VCaP (cell line): ENCODE data around the gene CFAP65.
A peak's percentile ranks its signal among the peaks of the same experiment; 100 is the strongest.

Source experiments
- H3K27ac ChIP-seq: fragments of 450-650 bp; 2 replicates; pipeline ENCODE4 v1.5.1; 2017
- CTCF ChIP-seq: fragments of 450-650 bp; conservative IDR thresholded peaks from 2 replicates; pipeline ENCODE4 v1.5.1; 2017; ENCODE audit warnings: mild to moderate bottlenecking, moderate library complexity

The CFAP65 gene

DNA sequence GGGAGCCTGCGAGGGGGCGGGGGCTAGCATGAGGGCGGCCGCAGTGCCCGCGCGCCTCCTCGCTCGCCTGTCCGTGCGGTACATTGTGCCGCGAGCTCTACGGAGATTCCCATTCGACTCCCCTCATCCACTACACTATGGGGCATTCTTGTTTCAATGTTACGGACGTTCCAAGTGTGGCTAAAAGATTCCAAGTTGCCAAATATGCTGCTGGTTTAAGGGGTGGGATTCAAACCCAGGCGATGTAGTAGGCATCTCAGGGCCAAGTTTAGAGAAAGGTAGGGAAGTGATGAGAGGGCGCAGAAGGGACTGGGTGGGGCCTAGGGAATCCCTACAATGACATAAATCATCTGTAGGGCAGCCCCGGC is 38.1 kb downstream of the CFAP65 start:
- peak overlapping the region; percentile 97 for H3K27ac ChIP-seq
- TF ChIP-seq CTCF, result peak; percentile 24

DNA sequence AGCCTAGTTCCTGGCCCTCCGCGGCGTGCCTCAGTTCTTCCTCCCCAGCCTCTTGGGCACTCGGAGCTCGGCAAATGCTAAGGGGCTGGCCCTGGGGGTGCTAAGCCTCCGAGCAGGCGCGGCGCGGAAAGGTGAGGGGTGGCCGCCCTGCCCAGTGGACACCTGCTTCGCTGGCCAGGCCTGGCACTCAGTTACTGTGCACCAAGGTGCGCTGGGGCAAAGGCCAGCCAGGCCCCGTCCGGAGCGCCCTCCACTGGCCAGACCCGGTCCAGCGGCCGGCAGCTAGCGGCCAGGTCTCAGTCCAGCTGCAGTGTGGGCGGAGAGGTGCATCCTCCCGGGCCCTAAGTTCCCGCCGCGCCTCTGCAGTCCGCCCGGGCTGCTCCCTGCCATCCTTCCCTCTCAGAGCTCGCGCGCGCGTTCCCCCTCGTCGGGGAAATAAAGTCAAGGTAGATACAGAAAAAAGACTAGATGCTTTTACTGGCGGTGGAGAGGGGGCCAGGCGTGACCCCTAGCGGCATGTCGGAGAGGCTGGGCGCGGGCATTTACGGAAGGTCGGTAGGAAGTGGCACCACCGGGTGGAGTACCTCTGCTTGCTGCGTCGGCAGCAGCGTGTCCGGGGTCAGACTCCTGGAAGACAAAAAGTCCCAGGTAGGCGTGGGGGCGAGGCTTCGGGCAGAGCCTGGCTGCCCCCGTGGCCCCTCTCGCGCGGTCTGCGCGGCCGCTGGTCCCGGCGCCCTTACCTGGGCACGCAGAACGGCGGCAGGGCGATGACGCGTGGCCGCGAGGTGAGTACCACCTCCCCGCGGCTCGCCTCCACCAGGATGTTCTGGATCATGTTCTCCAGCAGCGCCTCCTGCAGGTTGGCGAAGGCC is 38.7 kb downstream of the CFAP65 start:
- TF ChIP-seq CTCF, result peak; percentile 82
- H3K27ac ChIP-seq, result peak overlapping the region; percentile 97

GRCh38 chr2:219001577-219002394 is 39.5 kb downstream of the CFAP65 start:
- H3K27ac ChIP-seq, result peak overlapping the region; percentile 97
- no peak for TF ChIP-seq CTCF

DNA sequence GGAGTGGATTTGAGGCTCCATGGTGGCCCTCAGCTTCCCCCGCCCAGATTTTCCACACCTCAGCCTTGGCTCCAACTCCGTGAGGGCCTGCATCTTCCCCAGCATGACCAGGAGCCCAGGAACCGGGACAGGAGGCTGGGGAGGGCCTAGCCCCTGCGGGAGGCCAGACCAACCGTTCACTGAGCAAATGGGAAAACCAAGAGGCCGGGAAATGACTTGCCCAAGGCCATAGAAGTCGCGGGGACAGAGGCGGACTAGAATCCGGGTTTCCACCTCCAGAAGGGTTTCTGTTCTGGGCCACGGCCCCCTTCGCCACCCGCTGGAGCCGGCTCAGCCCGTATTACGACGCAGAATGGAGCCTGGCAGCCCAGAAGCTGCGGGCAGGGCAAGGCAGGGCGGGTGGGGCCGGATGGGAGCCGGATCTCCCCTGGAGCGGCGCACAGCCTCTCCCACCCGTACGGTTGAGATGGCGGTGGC is 40.2 kb downstream of the CFAP65 start:
- peak overlapping the region; percentile 97 for H3K27ac ChIP-seq
- no peak for TF ChIP-seq CTCF

DNA sequence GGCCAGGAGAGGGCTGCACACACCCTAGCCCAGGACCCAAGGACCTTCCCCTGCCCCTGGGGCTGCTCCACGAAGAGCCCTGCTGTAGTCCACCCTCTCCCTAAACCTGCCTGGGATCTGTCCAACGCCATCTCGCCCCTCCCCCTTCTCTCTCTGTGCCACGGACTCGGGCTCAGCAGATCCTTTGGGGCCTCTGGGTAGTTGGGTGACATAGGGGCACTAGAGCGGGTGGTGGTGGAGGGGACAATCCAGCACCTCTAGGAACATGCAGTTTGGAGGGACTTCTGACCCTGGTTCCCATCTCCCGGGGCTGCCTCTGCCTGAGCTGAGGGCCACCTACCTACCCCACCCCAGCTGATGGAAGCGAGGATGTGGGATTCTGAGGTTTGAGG is 40.8 kb downstream of the CFAP65 start:
- TF ChIP-seq CTCF, result no peak

DNA sequence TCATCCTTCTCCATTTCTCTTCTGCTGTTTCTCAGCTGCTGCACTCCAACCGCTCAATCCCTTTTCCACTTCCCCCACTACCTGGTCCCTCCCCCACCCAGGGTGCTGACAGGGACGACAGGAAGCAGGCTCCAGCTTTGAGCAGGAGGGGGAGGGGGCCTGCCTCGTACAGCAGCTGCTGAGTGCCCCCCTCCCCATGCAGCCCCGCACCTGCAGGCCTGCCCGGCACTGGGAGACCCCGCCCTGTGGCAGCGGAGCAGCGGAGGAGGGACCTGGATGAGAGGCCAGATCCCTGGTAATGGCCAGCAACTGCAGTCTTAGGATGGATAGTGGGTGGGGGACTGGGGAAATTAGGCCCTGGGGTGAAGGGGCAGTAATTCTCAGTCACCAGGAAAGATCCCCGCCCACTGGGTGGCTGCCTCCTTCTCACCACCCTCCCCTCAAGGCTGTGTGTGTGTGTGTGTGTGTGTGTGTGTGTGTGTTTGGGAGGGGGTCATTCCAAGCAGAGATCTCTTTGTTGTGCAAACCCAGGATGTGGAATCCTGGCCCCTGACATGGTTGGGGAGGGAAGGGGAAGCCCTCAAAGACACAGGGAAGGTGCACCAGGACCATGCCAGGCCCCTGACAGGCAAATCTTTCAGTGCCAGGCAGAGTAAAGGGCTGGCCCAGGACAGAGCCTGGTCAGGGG is 41.3 kb downstream of the CFAP65 start:
- TF ChIP-seq CTCF, result no peak
- peak overlapping the region; percentile 97 for H3K27ac ChIP-seq

More for the DNA sequence above, 40.8 kb downstream of the CFAP65 start:
- peak overlapping the region; percentile 97 for H3K27ac ChIP-seq
